Testis (tissue), 2 donors: ENCODE data around the gene SHCBP1.
"Not testable (repeated sequence)": the region's sequence is repeated elsewhere in the genome, so short reads cannot be mapped to it uniquely, and the experiment has no call there.

ENCODE experiments used
- POLR2A ChIP-seq: fragments of 450-650 bp; IDR thresholded peaks from one replicate; pipeline ENCODE4 v1.6.1; 2017; ENCODE audit warnings: antibody characterized with exemption, mild to moderate bottlenecking, moderate library complexity
- TF ChIP-seq, protein P1 (sequence below), 3 experiments: fragments of 450-650 bp in 2 of 3; fragments of 200-600 bp in 1 of 3; sonication (generic) in 1 of 3; IDR thresholded peaks; one replicate each; pipeline ENCODE4 v1.5.1; 2016 to 2019; ENCODE audit warnings: antibody characterized with exemption in 3 of 3, mild to moderate bottlenecking in 2 of 3, moderate library complexity in 1 of 3

DNA sequence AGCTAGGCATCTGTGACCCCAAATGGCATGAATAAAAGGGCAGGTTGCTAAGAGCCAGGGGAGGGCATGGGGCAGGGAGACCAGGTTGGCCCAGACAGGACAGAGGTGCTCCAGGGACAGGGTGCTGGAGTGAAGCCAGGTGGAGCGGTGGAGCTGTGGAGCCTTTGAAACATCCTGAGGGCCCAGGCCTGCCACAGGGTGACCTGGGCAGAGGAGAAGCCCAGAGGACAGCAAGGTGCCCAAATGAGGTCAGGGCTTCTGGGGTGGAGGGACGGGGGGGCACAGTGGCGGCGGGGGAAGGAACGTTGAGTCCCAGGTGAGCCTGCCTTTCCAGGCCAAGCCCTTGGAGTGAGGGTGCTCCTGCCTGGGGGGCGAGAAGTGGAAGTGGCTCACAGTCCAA, 2.5 kb upstream of the SHCBP1 start:
- TF ChIP-seq, protein P1, sequence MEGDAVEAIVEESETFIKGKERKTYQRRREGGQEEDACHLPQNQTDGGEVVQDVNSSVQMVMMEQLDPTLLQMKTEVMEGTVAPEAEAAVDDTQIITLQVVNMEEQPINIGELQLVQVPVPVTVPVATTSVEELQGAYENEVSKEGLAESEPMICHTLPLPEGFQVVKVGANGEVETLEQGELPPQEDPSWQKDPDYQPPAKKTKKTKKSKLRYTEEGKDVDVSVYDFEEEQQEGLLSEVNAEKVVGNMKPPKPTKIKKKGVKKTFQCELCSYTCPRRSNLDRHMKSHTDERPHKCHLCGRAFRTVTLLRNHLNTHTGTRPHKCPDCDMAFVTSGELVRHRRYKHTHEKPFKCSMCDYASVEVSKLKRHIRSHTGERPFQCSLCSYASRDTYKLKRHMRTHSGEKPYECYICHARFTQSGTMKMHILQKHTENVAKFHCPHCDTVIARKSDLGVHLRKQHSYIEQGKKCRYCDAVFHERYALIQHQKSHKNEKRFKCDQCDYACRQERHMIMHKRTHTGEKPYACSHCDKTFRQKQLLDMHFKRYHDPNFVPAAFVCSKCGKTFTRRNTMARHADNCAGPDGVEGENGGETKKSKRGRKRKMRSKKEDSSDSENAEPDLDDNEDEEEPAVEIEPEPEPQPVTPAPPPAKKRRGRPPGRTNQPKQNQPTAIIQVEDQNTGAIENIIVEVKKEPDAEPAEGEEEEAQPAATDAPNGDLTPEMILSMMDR (IDR thresholded peaks at IDR 0.05) = not testable (repeated sequence)
- not testable (repeated sequence) for TF ChIP-seq POLR2A
